LNCaP clone FGC (cell line): ENCODE results near the gene SUPT5H.

ENCODE experiments used
- DNase-seq: peaks from one replicate; pipeline ENCODE4 v3.0.0-alpha.2; 2011; ENCODE audit warnings: low read depth
- H3K4me3 ChIP-seq: 2 replicates; pipeline ENCODE4 v1.5.1; 2011; ENCODE audit warnings: mild to moderate bottlenecking, low read depth, low read length, control low read depth
- CTCF ChIP-seq: IDR thresholded peaks from 2 replicates; pipeline ENCODE4 v1.5.1; 2012; ENCODE audit warnings: mild to moderate bottlenecking; ENCODE audit not compliant: control insufficient read depth, insufficient read depth; ENCODE audit errors: extremely low read depth

SUPT5H gene

DNA sequence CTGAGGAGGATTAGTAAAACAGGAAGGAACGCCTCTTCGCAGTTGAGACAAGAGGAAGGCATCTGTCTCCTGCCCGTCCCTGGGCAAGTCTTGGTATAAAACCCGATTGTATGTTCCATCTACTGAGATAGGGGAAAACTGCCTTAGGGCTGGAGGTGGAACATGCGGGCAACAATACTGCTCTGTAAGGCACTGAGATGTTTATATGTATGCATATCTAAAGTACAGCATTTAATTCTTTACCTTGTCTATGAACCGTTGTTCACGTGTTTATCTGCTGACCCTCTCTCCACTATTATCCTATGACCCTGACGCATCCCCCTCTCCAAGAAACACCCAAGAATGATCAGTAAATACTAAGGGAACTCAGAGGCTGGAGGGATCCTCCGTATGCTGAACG, 34.5 kb downstream of the SUPT5H start:
- DNase-seq, result no peak
- H3K4me3 ChIP-seq, result peak overlapping the region; percentile 97
- TF ChIP-seq CTCF, result no peak

- H3K4me3 ChIP-seq, result peak within 1 kb of the TSS; percentile 97
- DNase-seq, result peak; percentile 87
- no peak for TF ChIP-seq CTCF
These were observed 35.2 kb downstream of the SUPT5H start, which contains the start of gene TIMM50 for GRCh38 chr19:39480337-39481228. Gene TIMM50 (plus strand): TSS chr19:39480838. CDS start chr19:39480854, 16 bp downstream.

GRCh38 chr19:39481229-39481545, 35.8 kb downstream of the SUPT5H start:
- TF ChIP-seq CTCF, result no peak
- DNase-seq, result no peak
- peak overlapping the region; percentile 97 for H3K4me3 ChIP-seq

GRCh38 chr19:39481676-39482075, 36.3 kb downstream of the SUPT5H start:
- no peak for TF ChIP-seq CTCF

GRCh38 chr19:39483141-39483540, 37.8 kb downstream of the SUPT5H start:
- no peak for TF ChIP-seq CTCF
- H3K4me3 ChIP-seq, result no peak overlapping the region
- DNase-seq, result no peak

More at GRCh38 chr19:39481676-39482075, 36.3 kb downstream of the SUPT5H start:
- peak overlapping the region; percentile 97 for H3K4me3 ChIP-seq
- DNase-seq, result no peak

DNA sequence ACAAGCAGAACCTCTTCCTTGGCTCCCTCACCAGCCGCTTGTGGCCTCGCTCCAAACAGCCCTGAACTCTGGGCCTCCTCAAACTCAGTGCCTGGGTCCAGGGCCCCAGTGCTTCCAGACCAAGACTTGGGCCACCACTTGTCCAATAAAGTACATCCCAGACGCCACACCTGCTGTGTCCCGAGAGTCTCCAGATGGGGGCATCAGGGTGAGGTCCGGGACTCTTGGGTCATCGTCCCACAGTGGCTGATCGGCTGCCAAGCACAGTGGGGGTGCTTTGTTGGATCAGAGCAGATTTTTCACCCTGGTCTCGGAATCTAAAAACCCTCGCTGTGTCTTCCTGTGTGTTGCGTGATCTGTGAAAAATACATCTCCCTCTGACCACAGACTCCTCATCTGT, 44.4 kb downstream of the SUPT5H start:
- TF ChIP-seq CTCF, result no peak
- H3K4me3 ChIP-seq, result no peak overlapping the region
- no peak for DNase-seq

GRCh38 chr19:39492225-39492624, 46.8 kb downstream of the SUPT5H start:
- H3K4me3 ChIP-seq, result no peak overlapping the region
- DNase-seq, result no peak
- no peak for TF ChIP-seq CTCF
